ENCODE measurements around the gene SMAD3. TPM values are rescaled to one million over a fixed set of nuclear protein-coding genes. Genes with fewer than 3 reads are reported as not detected.
"Not testable (repeated sequence)": the region's sequence is repeated elsewhere in the genome, so short reads cannot be mapped to it uniquely, and the experiment has no call there.

SMAD3 gene
- total and polyA plus RNA-seq, 10 of the 15 experiments (the other 5 are each of a cell fraction or from before 2014, with no cell fraction given): 5.6 to 43.2 (median 16.0) TPM

DNA sequence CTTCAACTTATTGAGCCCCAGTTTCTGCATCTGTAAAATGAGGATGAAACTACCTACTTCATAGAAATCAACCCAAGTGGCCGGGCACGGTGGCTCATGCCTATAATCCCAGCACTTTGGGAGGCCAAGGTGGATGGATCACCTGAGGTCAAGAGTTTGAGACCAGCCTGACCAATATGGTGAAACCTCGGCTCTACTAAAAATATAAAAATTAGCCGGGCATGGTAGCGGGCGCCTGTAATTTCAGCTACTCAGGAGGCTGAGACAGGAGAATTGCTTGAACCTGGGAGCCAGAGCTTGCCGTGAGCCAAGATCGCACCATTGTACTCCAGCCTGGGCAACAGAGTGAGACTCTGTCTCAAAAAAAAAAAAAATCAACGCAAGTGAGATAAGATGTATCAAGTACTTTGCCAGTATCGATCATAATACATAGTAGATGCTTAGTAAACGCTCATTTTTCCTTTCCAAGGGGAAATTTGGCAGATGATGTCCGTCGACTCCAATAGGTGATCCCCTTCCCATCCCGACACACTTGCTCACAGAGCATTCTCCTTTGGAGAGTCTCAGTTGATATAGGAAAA, 10.2 kb downstream of the SMAD3 start:
- ATAC-seq; intact Hi-C loops (cut with micrococcal nuclease; ENCODE audit: unreplicated experiment); DNase-seq (ENCODE audit: low read depth, low spot score); H3K9me3 ChIP-seq (replicated peaks; ENCODE audit: control insufficient read depth, insufficient read depth, low read length); H2AFZ ChIP-seq (ENCODE audit: control insufficient read depth, low read depth, low read length); FAIRE-seq; H3K9ac ChIP-seq (ENCODE audit: control insufficient read depth, insufficient read depth, low read length); POLR2A ChIA-PET; BruUV-seq (replicated peaks); H4K20me1 ChIP-seq (ENCODE audit: control insufficient read depth, insufficient read depth); H3K27me3 ChIP-seq (replicated peaks in 1 of 2; ENCODE audit: control insufficient read depth in 2 of 2, insufficient read depth in 2 of 2, low read length in 1 of 2): not testable (repeated sequence)
- peak; percentile 57; the same call in 1 of the 2 replicates for TF ChIP-seq MLLT1 (IDR thresholded peaks at IDR 0.05)
- TF ChIP-seq, protein P1, sequence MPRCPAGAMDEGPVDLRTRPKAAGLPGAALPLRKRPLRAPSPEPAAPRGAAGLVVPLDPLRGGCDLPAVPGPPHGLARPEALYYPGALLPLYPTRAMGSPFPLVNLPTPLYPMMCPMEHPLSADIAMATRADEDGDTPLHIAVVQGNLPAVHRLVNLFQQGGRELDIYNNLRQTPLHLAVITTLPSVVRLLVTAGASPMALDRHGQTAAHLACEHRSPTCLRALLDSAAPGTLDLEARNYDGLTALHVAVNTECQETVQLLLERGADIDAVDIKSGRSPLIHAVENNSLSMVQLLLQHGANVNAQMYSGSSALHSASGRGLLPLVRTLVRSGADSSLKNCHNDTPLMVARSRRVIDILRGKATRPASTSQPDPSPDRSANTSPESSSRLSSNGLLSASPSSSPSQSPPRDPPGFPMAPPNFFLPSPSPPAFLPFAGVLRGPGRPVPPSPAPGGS (IDR thresholded peaks at IDR 0.05; ENCODE audit: borderline replicate concordance, insufficient read depth, low read depth, low read length, poor library complexity, severe bottlenecking): peak; percentile 30
- Histone ChIP-seq H3K79me2 (ENCODE audit: control insufficient read depth, insufficient read depth, low read length) (peaks cover 90% of the 10 kb centered on the region), H3K4me1 (ENCODE audit: control insufficient read depth, insufficient read depth, low read length) (peaks cover 76% of the 10 kb centered on the region), H3K36me3 (ENCODE audit: control insufficient read depth in 2 of 2, insufficient read depth in 2 of 2, low read length in 1 of 2) (peaks cover 1 to 11% of the 10 kb centered on the region in 2 experiments; a peak in 2 of 4 replicates), H3K27ac (ENCODE audit: control insufficient read depth, insufficient read depth) (peak overlapping the region; percentile 76), H3K4me2 (ENCODE audit: control insufficient read depth, insufficient read depth) (peak overlapping the region; percentile 68), H3K4me3 (peak overlapping the region; percentile 8; the same call in 1 of the 2 replicates)
- in situ Hi-C loops (cut with MboI): loop anchor here (25.0 kb wide), 1 partner anchor 1288 kb away; the partner anchor contains the start of gene DENND4A
- CTCF ChIA-PET: interaction anchor here (1.1 kb wide), 1 partner anchor 64 kb away, joined by 3 read pairs; no protein-coding TSS in a partner anchor
- SMC1A ChIA-PET (ENCODE audit: uncharacterized antibody, unreplicated experiment): interaction anchor here (1.0 to 13.0 kb wide), 8 partner anchors 9 to 164 kb away, joined by 3 to 247 read pairs (median 3); no protein-coding TSS in a partner anchor
- RAD21 ChIA-PET (ENCODE audit: unreplicated experiment): interaction anchor here (0.7 to 13.0 kb wide), 6 partner anchors 6 to 252 kb away, joined by 3 to 215 read pairs (median 5); partner anchors contain the start of gene SMAD3
- WGBS (ENCODE audit: insufficient coverage, insufficient replicate concordance, low lambda C conversion rate, missing lambda C conversion rate): 60% methylated on average over 14 of the region's 14 CpGs
